CD4-positive, alpha-beta T cell (primary cell): ENCODE measurements around the gene CDH13. TPM values are rescaled to one million over a fixed set of nuclear protein-coding genes. Genes with fewer than 3 reads are reported as not detected.
A peak's percentile ranks its signal among the peaks of the same experiment; 100 is the strongest.

Experiments used
- ATAC-seq: fragments of 200-7000 bp; cut with Tn5 transposase; one replicate; pipeline ENCODE4 v1.10.0; 2022; ENCODE audit warnings: mild to moderate bottlenecking; ENCODE audit not compliant: poor library complexity
- CTCF ChIA-PET: fragments of 350-600 bp; sonication (Branson Sonifier 250); formaldehyde crosslinking; loops from one replicate; lab custom pipeline; 2021; ENCODE audit warnings: antibody characterized with exemption, inconsistent platforms; lab: Charles Lee
- POLR2A ChIA-PET: fragments of 350-600 bp; sonication (Branson Sonifier 250); formaldehyde crosslinking; loops from one replicate; lab custom pipeline; 2021; ENCODE audit warnings: antibody characterized with exemption, inconsistent platforms; lab: Charles Lee
- DNase-seq, 14 experiments: peaks; one replicate each; pipeline ENCODE4 v3.0.0-alpha.2; 2013 to 2020; ENCODE audit warnings: mixed read lengths in 2 of 14
- H3K27ac ChIP-seq, 2 donors: one replicate each; pipeline versions ENCODE4 v1.5.1 to v1.7.0; 2013; ENCODE audit warnings: low read length in 2 of 2, low read depth in 1 of 2, mild to moderate bottlenecking in 1 of 2
- H3K27me3 ChIP-seq, 2 experiments: 1 replicate in 1 of 2; 2 replicates in 1 of 2; pipeline versions ENCODE4 v1.6.1 to v1.7.0; 2013; ENCODE audit warnings: low read length in 2 of 2, control low read depth in 1 of 2, mild to moderate bottlenecking in 1 of 2, moderate library complexity in 1 of 2; ENCODE audit not compliant: insufficient read depth in 2 of 2, control insufficient read depth in 1 of 2
- H3K36me3 ChIP-seq: one replicate; pipeline ENCODE4 v1.6.1; 2013; ENCODE audit warnings: low read length, control low read depth; ENCODE audit not compliant: insufficient read depth
- H3K4me1 ChIP-seq: one replicate; pipeline ENCODE4 v1.6.1; 2013; ENCODE audit warnings: low read length, control low read depth; ENCODE audit not compliant: insufficient read depth
- H3K4me3 ChIP-seq: one replicate; pipeline ENCODE4 v1.5.1; 2013; ENCODE audit warnings: mild to moderate bottlenecking, low read length, moderate library complexity
- H3K9me3 ChIP-seq, 2 experiments: 1 replicate in 1 of 2; 2 replicates in 1 of 2; pipeline versions ENCODE4 v1.6.1 to v1.7.0; 2013; ENCODE audit warnings: low read length in 2 of 2, mild to moderate bottlenecking in 2 of 2, control low read depth in 1 of 2, moderate library complexity in 1 of 2; ENCODE audit not compliant: control insufficient read depth in 1 of 2, insufficient read depth in 1 of 2
- H3K27ac Mint-ChIP-seq: one replicate; pipeline ENCODE4 v1.8.0; 2020; ENCODE audit warnings: mixed read lengths
- H3K27me3 Mint-ChIP-seq: one replicate; pipeline ENCODE4 v1.8.0; 2021; ENCODE audit warnings: mixed read lengths
- H3K36me3 Mint-ChIP-seq: one replicate; pipeline ENCODE4 v1.8.0; 2021; ENCODE audit warnings: low read depth, mixed read lengths
- H3K4me1 Mint-ChIP-seq: one replicate; pipeline ENCODE4 v1.8.0; 2021; ENCODE audit warnings: low read depth, mixed read lengths
- H3K4me3 Mint-ChIP-seq: one replicate; pipeline ENCODE4 v1.8.0; 2020; ENCODE audit warnings: mild to moderate bottlenecking, mixed read lengths
- H3K9me3 Mint-ChIP-seq: one replicate; pipeline ENCODE4 v1.8.0; 2020; ENCODE audit warnings: mixed read lengths
- intact Hi-C, 2 experiments: fragments of 100-400 bp; cut with DNase I in 1 of 2; cut with micrococcal nuclease in 1 of 2; formaldehyde crosslinking; loops; one replicate each; pipeline versions ENCODE4 v1.15.1 to v1.9.0; 2023 to 2025; cut with DNase I, micrococcal nuclease
- total RNA-seq, 174 experiments: library from RNA in 2 of 174; stranded (reverse) in 2 of 174; gene quantifications; one replicate each; pipeline ENCODE4 v1.2.3 and lab custom pipeline; 2021 to 2026
- TF ChIP-seq, protein P1 (sequence below): fragments of 200-600 bp; IDR thresholded peaks from one replicate; pipeline ENCODE4 v1.8.0; 2022; ENCODE audit warnings: antibody characterized with exemption, mild to moderate bottlenecking

The CDH13 gene
- total RNA-seq, 2 experiments from 2014 or later, result not detected

DNA sequence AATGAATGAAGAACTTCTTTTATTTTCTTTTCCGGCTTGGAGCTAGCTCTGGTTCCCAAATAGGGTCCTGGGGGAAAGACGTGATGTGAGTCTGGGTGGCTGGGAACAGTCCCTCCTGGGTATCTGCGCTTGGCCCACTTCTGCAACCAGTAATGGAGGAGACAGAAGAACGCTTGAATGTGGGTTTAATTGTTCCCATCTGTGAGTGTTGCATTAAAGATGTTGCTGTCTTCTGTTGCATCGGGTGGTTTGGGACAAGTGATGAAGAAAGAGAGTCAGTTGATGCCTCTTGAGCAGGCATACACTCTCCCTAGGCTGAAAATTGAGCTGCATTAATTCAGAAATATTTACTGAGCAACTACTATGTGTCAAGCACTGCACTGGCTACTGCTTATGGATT lies 511.1 kb downstream of the CDH13 start:
- DNase-seq, result no peak
- peaks cover 9% of the 10 kb centered on the region for H3K4me1 ChIP-seq
- no peaks in the 10 kb centered on the region for H3K36me3 ChIP-seq
- H3K9me3 Mint-ChIP-seq, result peaks cover 2% of the 10 kb centered on the region
- H3K4me3 ChIP-seq, result peak overlapping the region; percentile 44
- H3K4me3 Mint-ChIP-seq, result peak overlapping the region; percentile 78
- CTCF ChIA-PET, result no interaction called here
- H3K36me3 Mint-ChIP-seq, result no peaks in the 10 kb centered on the region
- intact Hi-C loops, result no loop called here
- H3K27me3 ChIP-seq, result no peaks in the 10 kb centered on the region
- no peaks in the 10 kb centered on the region for H3K27me3 Mint-ChIP-seq
- POLR2A ChIA-PET, result no interaction called here
- TF ChIP-seq, protein P1, sequence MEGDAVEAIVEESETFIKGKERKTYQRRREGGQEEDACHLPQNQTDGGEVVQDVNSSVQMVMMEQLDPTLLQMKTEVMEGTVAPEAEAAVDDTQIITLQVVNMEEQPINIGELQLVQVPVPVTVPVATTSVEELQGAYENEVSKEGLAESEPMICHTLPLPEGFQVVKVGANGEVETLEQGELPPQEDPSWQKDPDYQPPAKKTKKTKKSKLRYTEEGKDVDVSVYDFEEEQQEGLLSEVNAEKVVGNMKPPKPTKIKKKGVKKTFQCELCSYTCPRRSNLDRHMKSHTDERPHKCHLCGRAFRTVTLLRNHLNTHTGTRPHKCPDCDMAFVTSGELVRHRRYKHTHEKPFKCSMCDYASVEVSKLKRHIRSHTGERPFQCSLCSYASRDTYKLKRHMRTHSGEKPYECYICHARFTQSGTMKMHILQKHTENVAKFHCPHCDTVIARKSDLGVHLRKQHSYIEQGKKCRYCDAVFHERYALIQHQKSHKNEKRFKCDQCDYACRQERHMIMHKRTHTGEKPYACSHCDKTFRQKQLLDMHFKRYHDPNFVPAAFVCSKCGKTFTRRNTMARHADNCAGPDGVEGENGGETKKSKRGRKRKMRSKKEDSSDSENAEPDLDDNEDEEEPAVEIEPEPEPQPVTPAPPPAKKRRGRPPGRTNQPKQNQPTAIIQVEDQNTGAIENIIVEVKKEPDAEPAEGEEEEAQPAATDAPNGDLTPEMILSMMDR, result no peak
- peak overlapping the region in 1 of 2 donors; percentile 27 for H3K27ac ChIP-seq
- no peak for ATAC-seq
- H3K27ac Mint-ChIP-seq, result peak overlapping the region; percentile 25
- peaks cover 0 to 4% of the 10 kb centered on the region in 2 experiments for H3K9me3 ChIP-seq
- H3K4me1 Mint-ChIP-seq, result peaks cover 10% of the 10 kb centered on the region

GRCh38 chr16:83138512-83138911 lies 511.7 kb downstream of the CDH13 start:
- Histone ChIP-seq H3K9me3 (peaks cover 0 to 4% of the 10 kb centered on the region in 2 experiments), H3K4me3 (no peak overlapping the region), H3K27me3 (no peaks in the 10 kb centered on the region), H3K27ac (no peak overlapping the region), H3K36me3 (no peaks in the 10 kb centered on the region), H3K4me1 (peaks cover 9% of the 10 kb centered on the region)
- peaks cover 2% of the 10 kb centered on the region for H3K9me3 Mint-ChIP-seq
- CTCF ChIA-PET, result no interaction called here
- H3K27me3 Mint-ChIP-seq, result no peaks in the 10 kb centered on the region
- DNase-seq (no peak), ATAC-seq (no peak)
- H3K4me3 Mint-ChIP-seq, result no peak overlapping the region
- no peaks in the 10 kb centered on the region for H3K36me3 Mint-ChIP-seq
- H3K27ac Mint-ChIP-seq, result no peak overlapping the region
- peaks cover 10% of the 10 kb centered on the region for H3K4me1 Mint-ChIP-seq
- TF ChIP-seq, protein P1, result no peak
- POLR2A ChIA-PET, result no interaction called here
- intact Hi-C loops, result no loop called here

DNA sequence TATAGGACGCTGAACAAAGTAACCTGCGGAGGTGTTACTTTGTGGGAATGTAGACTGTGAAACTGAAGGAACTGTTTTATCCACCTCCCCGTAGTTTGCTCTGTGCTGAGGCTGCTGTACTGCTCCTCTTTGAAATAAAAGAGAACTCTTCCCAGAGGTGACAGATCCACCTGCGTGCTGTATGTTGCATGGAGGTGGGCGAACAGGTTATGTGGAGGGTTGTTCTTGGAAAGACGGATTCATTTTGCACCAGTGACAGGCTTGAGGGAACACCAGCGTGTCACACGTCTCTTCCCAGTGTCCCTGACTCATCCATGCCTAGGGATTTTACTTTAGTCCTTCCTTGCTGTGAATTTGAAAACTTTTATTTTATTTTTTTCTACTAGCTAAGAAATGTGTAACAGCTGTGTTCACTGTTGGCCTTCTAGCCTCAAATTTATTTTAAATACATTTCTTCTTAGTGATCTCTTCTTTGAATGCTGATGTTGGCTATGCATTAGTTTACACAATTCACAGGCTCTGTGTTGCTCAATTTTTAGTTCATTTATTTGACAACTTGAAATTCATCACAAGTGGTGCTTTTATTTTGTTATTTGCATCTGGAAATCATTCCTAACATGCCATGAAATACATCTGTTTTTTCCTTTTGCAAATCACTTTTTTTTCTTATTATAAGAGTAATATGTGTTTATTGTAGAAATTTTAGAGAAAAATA lies 512.4 kb downstream of the CDH13 start:
- intact Hi-C loops, result no loop called here
- CTCF ChIA-PET, result no interaction called here
- POLR2A ChIA-PET, result no interaction called here
- Histone ChIP-seq H3K36me3 (no peaks in the 10 kb centered on the region), H3K4me3 (no peak overlapping the region), H3K9me3 (peaks cover 0 to 4% of the 10 kb centered on the region in 2 experiments), H3K4me1 (peaks cover 9% of the 10 kb centered on the region), H3K27me3 (peaks cover 0 to 4% of the 10 kb centered on the region in 2 experiments), H3K27ac (no peak overlapping the region)
- ATAC-seq (no peak), DNase-seq (no peak)
- peaks cover 2% of the 10 kb centered on the region for H3K9me3 Mint-ChIP-seq
- H3K4me1 Mint-ChIP-seq, result peaks cover 10% of the 10 kb centered on the region
- H3K36me3 Mint-ChIP-seq, result no peaks in the 10 kb centered on the region
- no peak overlapping the region for H3K27ac Mint-ChIP-seq
- no peak overlapping the region for H3K4me3 Mint-ChIP-seq
- TF ChIP-seq, protein P1, result no peak
- H3K27me3 Mint-ChIP-seq, result no peaks in the 10 kb centered on the region
